NCI-H2081 treated with DMSO at 0.1 percent for 48 hours (cell line): ENCODE data around the gene LRRC7.
"Not testable (repeated sequence)": the region's sequence is repeated elsewhere in the genome, so short reads cannot be mapped to it uniquely, and the experiment has no call there.

Source experiments
- DNase-seq: peaks from one replicate; lab custom pipeline; 2025; lab: John Stamatoyannopoulos, UW

Gene LRRC7

DNA sequence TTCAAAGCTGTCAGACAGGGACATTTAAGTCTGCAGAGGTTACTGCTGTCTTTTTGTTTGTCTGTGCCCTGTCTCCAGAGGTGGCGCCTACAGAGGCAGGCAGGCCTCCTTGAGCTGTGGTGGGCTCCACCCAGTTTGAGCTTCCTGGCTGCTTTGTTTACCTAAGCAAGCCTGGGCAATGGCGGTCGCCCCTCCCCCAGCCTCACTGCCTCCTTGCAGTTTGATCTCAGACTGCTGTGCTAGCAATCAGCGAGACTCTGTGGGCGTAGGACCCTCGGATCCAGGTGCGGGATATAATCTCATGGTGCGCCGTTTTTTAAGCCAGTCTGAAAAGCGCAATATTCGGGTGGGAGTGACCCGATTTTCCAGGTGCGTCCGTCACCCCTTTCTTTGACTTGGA, 320.3 kb downstream of the LRRC7 start:
- DNase-seq = not testable (repeated sequence)

DNA sequence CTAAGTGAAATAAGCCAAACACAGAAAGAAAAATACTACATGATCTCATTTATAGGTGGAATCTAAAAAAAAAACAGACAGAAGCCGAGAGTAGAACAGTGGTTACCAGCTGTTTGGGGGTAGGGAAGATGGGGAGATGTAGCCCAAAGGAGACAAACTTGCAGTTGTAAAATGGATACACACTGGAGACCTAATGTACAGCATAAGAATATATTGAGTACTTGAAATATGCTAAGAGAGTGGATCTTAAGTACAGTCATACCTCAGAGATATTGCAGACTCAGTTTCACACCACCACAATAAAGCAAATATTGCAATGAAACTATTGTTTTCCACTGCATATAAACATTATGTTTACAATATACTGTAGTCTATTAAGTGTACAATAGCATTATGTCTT, 320.9 kb downstream of the LRRC7 start:
- DNase-seq = no peak

DNA sequence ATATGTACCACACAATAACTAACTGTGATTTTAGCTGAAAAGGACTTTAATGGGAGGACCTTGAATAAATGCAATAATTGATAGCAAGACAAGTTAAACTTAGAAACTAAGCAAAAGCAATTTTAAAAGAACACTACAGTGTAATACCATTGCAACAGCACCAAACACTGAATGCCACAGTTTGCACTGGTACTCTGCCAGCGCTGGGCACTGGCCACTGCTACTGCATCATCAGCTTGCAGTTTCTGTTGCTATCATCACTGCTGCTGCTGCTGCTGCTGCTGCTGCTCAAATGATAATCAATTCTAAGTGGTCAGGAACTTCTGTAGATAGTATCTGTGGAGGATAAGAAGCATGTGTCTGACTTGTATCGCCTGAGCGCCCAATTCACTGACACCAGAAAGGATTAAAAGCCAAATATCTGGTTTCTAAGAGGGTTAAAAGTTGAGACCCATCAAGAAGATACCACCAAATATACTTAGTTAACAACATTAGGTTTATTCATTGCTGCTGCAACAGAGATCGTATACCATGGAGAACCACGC, 330.8 kb downstream of the LRRC7 start:
- DNase-seq = no peak

DNA sequence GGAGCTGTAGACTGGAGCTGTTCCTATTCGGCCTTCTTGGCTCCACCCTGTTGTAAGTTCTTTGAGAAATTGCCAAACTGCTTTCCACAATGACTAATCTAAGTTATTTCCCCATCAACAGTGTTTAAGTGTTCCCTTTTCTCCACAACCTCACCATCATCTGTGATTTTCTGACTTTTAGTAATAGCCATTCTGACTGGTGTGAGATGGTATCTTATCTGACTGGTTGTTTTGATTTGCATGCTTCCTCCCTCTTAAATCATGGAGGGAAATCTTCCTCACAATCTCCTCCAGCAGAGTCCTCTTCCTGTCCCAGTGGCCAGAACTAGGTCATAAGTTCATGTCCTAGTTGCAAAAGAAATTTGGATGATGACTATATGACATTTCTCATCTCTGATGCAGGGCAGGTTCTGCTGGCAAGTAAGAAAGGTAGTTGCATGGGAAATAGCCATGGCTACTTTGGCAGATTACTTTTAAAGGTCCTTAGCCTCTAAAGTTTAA, 343.6 kb downstream of the LRRC7 start:
- DNase-seq = no peak

DNA sequence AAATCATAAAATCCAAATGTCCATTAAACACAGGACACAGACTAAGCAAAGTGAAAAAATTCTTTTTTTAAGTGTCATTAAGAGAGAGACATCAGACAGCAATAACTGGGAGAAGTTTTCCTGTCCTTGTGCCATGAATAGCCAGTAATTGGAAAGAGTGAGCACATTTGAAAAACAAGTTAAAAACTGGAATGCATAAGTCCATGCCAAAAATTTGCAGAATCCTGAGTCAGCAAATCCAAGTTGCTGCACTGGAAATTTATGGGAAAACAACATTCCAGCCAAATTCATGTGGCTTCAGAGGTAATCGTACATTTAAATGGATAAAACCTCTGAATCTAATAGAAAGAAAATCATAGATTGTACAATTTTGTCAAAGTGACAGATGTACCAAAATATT, 346.3 kb downstream of the LRRC7 start:
- no peak for DNase-seq

DNA sequence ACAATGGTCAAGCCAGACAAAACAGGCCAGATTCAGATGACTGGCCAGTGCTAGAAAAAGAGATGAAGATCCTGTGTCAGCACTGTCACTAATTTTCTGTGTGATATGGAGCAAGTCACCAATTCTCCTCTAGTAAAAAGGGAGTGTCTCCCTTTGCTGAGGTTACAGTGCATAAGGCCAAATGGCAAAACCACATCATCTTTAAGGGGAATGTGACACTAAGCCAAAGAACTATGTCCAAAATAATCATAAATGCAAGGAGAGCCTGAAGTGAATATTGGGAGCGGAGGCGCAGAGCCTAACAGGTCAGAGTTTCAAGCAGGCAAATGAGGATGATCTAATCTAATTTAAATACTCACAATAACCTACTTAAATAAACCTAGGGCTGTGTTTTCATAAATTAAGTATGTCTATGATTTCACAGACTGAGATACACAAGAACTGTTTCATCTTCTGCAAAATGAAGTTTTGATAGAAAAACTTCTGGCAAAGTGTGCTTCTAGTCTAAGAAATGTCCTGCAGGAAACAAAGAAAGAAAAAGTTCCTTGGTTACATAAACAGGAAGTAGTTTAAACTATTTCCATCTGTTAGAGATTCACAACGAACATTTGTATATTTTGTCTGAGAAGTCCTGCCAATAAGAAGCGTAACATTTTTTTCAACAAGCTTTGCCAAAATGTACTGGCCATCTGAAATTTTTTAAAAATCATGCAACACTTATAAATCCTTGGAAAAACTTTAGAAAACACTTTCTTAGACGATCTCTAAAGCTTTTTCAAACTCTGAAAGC, 347.4 kb downstream of the LRRC7 start:
- DNase-seq = no peak

DNA sequence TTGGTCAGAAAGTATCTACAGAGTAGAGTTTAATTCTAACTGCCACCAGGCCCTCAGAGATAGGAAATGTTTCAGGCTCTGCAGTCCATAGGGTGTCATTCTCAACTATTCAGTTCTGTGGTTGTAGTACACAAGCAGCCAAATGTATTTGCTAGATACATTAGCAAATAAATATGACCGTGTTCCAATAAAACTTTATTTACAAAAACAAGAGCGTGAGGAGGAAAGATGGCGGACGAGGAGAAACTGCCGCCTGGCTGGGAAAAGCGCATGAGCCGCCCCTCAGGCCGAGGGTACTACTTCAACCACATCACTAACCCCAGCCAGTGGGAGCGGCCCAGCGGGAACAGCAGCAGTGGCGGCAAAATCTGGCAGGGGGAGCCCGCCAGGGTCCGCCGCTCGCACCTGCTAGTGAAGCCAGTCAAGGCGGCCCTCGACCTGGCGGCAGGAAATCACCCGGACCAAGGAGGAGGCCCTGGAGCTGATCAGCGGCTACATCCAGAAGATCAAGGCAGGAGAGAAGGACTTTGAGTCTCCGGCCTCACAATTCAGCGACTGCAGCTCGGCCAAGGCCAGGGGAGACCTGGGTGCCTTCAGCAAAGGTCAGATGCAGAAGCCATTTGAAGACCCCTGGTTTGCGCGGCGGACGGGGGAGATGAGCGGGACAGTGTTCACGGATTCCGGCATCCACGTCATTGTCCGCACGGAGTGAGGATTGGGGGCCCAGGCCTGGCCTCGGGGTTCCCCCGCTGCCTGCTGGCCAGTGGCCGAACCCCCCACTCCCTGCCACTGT, 351.6 kb downstream of the LRRC7 start:
- no peak for DNase-seq

DNA sequence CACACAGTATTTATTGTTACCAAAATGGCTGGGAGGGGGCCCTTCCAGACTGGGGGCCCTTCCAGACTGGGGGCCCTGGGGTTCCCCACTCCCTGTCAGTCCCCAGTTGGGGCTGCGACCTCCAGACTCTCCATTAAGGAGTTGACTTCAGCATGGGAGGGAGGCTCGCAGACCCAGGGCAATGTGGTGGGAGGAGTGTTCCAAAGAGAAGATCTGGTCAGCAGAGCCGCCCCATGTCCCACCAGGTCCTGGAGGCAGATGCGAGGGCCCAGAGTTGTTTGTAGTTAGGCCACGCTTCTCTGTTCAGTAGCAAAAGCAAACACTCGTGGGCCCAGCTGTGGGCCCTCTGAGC, 352.2 kb downstream of the LRRC7 start:
- DNase-seq = no peak

DNA sequence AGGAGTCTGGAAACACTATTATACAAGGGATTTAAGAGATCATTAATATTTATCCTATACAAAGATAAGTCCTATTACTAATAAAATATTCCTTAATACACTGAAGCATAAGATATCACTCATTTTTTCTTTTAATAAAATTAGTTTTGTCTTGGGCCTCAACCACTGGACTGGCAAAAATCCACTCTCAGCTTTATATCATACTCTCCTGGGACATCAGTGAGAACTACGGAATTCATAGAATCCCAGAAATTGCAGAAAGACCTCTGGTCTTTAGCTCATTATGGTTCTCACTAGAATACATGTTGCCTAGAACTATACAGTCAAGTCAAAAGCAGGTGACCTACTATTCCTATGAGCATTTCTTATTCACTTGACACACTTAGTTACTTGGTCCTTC, 352.7 kb downstream of the LRRC7 start:
- DNase-seq = no peak

DNA sequence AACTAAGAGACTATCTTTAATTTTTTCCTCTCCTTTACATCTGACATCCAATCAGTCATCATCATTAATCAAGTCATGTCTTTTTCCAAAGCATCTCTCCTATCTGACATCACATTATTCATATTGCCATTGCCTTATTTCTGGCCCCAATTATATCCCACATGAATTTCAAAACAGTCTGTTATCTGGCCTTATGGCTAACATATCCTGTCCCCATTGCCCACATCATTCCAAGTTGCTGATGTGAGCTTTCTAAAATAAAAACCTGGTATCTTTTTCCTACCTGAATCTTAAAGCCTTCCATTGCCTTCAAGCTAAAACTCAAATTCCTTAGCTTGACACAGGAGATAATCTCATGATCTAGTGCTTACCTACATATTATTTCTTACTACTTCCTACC, 353.8 kb downstream of the LRRC7 start:
- DNase-seq = no peak

DNA sequence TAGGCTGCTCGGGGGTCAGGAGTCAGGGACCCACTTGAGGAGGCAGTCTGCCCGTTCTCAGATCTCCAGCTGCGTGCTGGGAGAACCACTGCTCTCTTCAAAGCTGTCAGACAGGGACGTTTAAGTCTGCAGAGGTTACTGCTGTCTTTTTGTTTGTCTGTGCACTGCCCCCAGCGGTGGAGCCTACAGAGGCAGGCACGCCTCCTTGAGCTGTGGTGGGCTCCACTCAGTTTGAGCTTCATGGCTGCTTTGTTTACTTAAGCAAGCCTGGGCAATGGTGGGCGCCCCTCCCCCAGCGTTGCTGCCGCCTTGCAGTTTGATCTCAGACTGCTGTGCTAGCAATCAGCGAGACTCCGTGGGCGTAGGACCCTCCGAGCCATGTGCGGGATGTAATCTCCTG, 360.5 kb downstream of the LRRC7 start:
- not testable (repeated sequence) for DNase-seq

DNA sequence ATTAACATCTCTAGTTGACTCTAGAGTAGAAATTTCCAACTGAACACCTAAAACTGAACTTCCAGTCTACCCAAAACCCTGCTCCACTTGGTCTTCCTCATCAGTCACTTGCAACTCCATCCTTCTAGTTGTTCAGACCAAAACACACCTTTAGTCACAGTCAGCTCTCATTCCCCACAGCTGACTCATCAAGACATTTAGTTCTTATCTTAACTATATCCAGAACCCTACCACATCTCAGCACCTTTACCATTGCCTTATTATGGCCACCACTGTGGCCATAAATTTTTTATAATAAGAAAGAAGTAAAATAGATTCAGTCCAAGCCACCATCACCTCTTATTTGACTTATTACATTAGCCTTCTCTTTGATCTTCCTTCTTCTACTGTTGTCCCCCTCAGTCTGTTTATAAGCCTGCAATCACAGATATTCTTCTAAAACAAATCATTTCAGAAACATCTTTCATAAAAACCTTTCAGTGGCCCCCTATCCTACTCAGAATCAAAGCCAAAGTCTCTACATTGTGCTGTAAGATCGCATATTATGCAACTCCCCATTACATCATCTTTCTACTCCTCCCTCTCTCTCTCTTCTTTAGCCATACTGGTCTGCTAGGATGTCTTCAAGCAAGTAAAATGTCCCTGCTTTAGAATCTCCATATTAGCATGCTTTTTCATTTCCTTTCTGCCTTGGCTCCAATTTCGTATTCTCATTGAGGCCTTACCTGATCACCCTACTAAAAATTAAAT, 361.8 kb downstream of the LRRC7 start:
- DNase-seq = no peak

DNA sequence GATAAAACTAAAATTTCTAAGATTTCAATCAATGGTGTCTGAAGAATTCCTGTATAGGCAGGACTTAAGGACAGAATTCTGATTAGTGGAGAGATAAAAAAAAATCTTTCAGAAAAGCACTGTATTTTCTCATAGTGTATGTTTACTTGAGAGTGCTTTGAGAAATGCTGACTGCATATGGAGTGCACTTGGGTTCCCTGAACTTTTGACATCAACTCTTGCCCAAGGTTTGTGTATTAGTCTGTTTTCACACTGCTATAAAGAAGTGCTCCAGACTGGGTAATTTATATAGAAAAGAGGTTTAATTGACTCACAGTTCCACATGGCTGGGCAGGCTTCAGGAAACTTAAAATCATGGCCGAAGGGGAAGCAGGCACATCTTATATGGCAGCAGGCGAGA, 362.7 kb downstream of the LRRC7 start:
- no peak for DNase-seq

DNA sequence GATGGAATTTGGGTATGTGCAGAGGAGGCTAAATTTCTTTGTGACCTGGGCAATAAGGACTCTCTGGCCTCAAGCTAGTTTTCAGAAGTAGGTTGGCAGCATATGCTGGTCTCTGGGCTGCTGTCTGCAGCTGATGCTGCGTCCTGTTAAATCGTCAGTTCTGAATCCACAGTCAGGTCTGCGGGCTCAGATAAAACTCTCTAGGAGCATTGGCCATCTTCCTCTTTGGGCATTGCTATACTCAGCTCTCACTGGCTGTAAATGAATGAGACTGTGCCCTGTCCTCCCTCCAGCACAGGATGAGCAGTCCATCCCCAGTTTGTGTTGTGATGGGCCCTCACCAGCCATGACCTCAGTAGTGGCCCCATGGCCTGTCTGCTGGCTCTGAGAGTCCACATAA, 365.0 kb downstream of the LRRC7 start:
- DNase-seq = no peak

DNA sequence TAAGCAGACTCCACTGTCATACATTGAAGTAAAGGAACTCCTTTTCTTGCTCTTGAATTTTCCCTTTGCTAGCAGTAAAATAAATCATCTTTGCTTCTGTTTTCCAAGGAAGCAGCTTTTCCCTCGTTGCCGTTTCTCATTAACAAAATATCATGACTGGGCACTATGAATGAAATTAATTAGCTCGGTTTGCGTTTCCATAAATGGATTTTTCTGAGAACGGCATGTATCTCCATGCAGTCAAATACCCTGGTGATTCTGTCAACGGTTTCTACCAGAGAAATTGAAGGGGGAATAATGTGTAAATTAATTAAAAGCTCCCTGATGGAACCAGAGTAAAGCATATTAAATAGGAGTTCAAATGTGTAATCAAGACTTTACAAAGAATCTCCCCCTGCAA, 372.5 kb downstream of the LRRC7 start:
- DNase-seq = no peak

DNA sequence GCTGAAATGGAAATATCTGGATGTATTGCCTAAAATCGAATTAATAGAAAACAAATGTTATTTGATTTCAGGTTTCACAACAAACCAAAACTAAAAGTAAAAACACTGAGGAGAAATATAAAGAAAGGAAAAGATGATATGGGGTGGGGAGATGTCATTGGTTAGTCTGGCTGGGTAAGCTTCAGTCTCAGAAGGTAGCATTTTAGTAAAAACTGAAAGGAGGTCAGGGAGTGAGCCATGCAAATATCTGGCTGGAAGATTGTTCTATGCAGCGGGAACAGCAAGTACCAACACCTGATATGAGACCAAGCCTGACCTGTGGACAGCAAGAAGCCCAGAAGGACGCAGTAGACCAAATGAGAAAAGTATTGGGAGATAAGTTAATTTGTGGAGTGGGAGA, 373.1 kb downstream of the LRRC7 start:
- DNase-seq = no peak

DNA sequence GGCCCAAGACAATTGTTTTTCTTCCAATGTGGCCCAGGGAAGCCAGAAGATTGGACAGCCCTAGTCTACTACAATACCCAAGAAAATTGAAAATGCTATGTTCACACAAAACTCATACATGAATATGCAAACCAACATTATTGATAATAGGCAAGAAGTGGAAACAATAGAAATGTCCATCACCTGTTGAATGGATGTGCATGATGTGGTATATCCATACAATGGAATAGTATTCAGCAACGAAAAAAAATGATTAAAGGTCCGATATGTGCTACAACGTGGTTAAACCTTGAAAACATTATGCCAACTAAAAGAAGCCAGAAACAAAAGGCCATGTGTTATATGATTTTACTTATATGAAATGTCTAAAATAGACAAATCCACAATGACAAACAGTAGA, 375.3 kb downstream of the LRRC7 start:
- no peak for DNase-seq

DNA sequence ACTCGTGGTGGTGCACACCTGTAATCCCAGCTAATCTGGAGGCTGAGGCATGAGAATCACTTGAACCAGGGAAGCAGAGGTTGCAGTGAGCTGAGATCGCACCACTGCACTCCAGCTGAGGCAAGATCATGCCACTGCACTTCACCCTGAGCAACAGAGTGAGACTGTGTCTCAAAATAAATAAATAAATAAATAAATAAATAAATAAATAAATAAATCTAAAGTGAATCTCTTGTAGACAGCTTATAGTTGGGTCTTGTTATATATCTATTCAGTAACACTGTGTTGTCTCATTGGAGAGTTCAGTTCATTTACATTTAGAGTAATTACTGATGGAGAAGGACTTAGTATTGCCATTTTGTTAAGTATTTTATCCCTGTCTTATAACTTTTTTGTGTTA, 379.2 kb downstream of the LRRC7 start:
- DNase-seq = no peak

DNA sequence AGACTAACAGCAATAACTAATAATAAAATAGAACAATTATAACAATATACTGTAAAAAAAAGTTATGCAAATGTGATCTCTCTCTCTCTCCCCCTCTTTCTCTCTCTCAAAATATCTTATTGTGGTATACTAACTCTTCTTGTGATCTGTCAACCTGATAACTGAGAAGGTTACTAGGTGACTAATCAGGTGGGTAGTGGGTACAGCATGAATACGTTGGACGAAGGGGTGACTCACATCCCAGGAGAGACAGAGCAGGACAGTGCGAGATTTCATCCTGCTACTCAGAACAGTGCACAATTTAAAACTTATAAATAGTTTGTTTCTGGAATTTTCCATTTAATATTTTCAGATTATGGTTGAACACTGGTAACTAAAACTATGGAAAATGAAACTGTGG, 380.1 kb downstream of the LRRC7 start:
- DNase-seq = no peak

DNA sequence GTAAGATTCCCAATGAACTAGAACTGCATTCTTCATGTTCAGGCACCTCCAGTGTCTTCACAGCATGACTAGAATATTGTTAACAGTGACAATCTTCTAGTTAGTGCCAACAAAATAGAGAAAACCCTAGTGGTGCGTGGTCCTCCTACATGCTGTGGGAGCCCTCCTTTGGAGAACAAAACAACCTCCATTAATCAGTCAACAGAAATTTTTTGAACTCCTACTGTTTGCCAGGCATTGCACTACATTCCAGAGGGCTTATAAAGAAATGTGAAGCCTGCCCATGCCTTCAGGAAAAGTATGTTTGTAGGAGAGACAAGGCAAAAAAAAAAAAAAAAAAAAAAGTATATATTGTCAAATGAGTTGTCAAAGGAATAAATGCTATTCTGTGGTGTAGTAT, 385.0 kb downstream of the LRRC7 start:
- DNase-seq = no peak

DNA sequence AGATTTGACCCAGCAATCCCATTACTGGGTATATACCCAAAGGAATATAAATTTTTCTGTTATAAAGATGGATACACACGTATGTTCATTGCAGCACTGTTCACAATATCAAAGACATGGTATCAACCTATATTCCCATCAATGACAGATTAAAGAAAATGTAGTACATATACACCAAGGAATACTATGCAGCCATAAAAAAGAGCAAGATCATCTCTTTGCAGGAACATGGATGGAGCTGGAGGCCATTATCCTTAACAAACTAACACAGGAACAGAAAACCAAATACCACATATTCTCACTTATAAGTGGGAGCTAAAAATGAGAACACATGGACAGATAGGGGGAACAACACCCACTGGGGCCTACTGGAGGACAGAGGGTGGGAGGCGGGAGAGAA, 394.7 kb downstream of the LRRC7 start:
- not testable (repeated sequence) for DNase-seq

DNA sequence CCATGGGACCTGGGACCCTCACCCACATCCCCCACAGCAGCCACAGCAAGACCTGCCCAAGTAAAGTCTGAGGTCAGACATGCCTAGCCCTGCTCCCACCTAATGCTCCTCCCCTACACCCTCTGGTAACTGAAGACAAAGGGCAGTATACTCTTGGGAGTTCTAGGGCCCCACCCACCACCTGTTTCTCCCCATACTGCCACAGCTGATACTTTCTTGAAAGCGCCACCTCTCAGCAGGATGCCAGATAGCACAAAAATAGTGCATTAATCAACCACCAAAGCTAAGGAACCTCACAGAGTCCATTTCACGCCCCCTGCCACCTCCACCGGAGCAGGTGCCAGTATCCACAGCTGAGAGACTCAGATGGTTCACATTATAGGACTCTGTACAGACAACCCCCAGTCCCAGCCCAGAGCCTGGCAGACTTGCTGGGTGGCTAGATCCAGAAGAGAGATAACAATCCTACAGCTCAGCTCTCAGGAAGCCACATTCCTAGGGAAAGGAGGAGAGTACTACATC, 399.6 kb downstream of the LRRC7 start:
- no peak for DNase-seq
